ENCODE data around the gene LTF.
"Not testable (repeated sequence)": the region's sequence is repeated elsewhere in the genome, so short reads cannot be mapped to it uniquely, and the experiment has no call there.

LTF gene

GRCh38 chr3:46388847-46389246 lies 75.9 kb downstream of the LTF start:
- DNase-seq = not testable (repeated sequence)

- no peak for DNase-seq
Observed at GRCh38 chr3:46386205-46386604, 78.5 kb downstream of the LTF start.
